ENCODE data around the gene ACACA. TPM values are rescaled to one million over a fixed set of nuclear protein-coding genes. Genes with fewer than 3 reads are reported as not detected.
"Not testable (repeated sequence)": the region's sequence is repeated elsewhere in the genome, so short reads cannot be mapped to it uniquely, and the experiment has no call there.

Gene ACACA
- total RNA-seq, 1 donor from 2014 or later = 111 TPM

GRCh38 chr17:37079065-37079708 lies 327.4 kb downstream of the ACACA start:
- no peak for TF ChIP-seq CTCF (IDR thresholded peaks at IDR 0.05; ENCODE audit: unreplicated experiment)
- peaks cover 5% of the 10 kb centered on the region for H3K36me3 Mint-ChIP-seq (ENCODE audit: insufficient read depth)
- H3K27me3 Mint-ChIP-seq = no peaks in the 10 kb centered on the region
- H3K27ac Mint-ChIP-seq = no peak overlapping the region
- peaks cover 2% of the 10 kb centered on the region for H3K4me1 Mint-ChIP-seq (ENCODE audit: low read depth)
- peaks cover 7% of the 10 kb centered on the region for H3K9me3 Mint-ChIP-seq (ENCODE audit: low read depth)
- no peak for DNase-seq (ENCODE audit: low spot score, unreplicated experiment)
- H3K4me3 Mint-ChIP-seq (ENCODE audit: low read depth) = no peak overlapping the region

DNA sequence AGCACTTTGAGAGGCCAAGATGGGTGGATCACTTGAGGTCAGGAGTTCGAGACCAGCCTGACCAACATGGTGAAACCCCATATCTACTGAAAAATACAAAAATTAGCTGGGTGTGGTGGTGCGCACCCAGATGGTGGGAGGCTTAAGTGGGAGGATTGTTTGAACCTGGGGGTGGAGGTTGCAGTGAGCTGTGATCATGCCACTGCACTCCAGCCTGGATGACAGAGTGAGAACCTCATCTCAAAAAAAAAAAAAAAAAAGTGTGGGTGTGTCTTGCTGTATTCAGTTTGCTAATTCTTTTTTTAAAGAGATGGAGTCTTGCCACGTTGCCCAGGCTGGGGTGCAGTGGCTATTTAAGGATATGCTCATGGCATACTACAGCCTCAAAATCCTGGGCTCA lies 333.2 kb downstream of the ACACA start:
- H3K4me3 Mint-ChIP-seq (ENCODE audit: low read depth); H3K4me1 Mint-ChIP-seq (ENCODE audit: low read depth); H3K9me3 Mint-ChIP-seq (ENCODE audit: low read depth); H3K27ac Mint-ChIP-seq; H3K36me3 Mint-ChIP-seq (ENCODE audit: insufficient read depth); DNase-seq (ENCODE audit: low spot score, unreplicated experiment); H3K27me3 Mint-ChIP-seq: not testable (repeated sequence)

DNA sequence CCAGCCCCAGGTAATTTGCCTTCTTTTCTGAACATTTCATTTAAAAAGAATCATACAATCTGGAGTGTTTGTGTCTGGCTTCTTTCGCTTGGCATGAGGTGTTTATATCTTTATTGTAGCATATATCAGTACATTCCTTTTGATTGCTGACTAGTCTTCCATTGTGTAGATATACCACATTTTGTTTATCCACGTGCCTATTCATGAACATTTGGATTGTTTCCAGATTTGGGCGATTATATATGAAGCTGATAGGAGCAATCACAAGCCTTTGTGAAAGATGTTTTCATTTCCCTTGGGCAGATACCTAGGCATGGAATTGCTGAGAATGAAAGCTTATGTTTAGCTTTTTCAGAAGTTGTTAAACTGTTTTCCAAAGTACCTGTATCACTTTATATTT lies 337.5 kb downstream of the ACACA start:
- H3K9me3 Mint-ChIP-seq (ENCODE audit: low read depth) = no peaks in the 10 kb centered on the region
- TF ChIP-seq CTCF (IDR thresholded peaks at IDR 0.05; ENCODE audit: unreplicated experiment) = no peak
- no peaks in the 10 kb centered on the region for H3K36me3 Mint-ChIP-seq (ENCODE audit: insufficient read depth)
- H3K4me3 Mint-ChIP-seq (ENCODE audit: low read depth) = no peak overlapping the region
- no peak for DNase-seq (ENCODE audit: low spot score, unreplicated experiment)
- no peak overlapping the region for H3K27ac Mint-ChIP-seq
- H3K4me1 Mint-ChIP-seq (ENCODE audit: low read depth) = peaks cover 9% of the 10 kb centered on the region
- peaks cover 33% of the 10 kb centered on the region for H3K27me3 Mint-ChIP-seq

- no peak for DNase-seq (ENCODE audit: low spot score, unreplicated experiment)
- Mint-ChIP-seq H3K9me3 (ENCODE audit: low read depth) (no peaks in the 10 kb centered on the region), H3K27me3 (peaks cover 38% of the 10 kb centered on the region), H3K4me3 (ENCODE audit: low read depth) (no peak overlapping the region), H3K27ac (no peak overlapping the region), H3K36me3 (ENCODE audit: insufficient read depth) (no peaks in the 10 kb centered on the region), H3K4me1 (ENCODE audit: low read depth) (peaks cover 9% of the 10 kb centered on the region)
- TF ChIP-seq CTCF (IDR thresholded peaks at IDR 0.05; ENCODE audit: unreplicated experiment) = no peak
These were observed 338.4 kb downstream of the ACACA start for GRCh38 chr17:37068266-37068665.

- no peak overlapping the region for H3K4me3 Mint-ChIP-seq (ENCODE audit: low read depth)
- H3K36me3 Mint-ChIP-seq (ENCODE audit: insufficient read depth) = no peaks in the 10 kb centered on the region
- H3K27me3 Mint-ChIP-seq = peaks cover 38% of the 10 kb centered on the region
- no peak for TF ChIP-seq CTCF (IDR thresholded peaks at IDR 0.05; ENCODE audit: unreplicated experiment)
- H3K27ac Mint-ChIP-seq = peak overlapping the region; percentile 40
- no peaks in the 10 kb centered on the region for H3K9me3 Mint-ChIP-seq (ENCODE audit: low read depth)
- no peak for DNase-seq (ENCODE audit: low spot score, unreplicated experiment)
- H3K4me1 Mint-ChIP-seq (ENCODE audit: low read depth) = peaks cover 9% of the 10 kb centered on the region
These were observed 339.0 kb downstream of the ACACA start for GRCh38 chr17:37067555-37068111.
